ENCODE data around the gene GZF1. TPM values are rescaled to one million over a fixed set of nuclear protein-coding genes. Genes with fewer than 3 reads are reported as not detected.
A peak's percentile ranks its signal among the peaks of the same experiment; 100 is the strongest.

Gene GZF1
- total and polyA plus RNA-seq, 8 donors = 11.8 to 18.0 (median 13.5) TPM

- peaks cover 0 to 2% of the 10 kb centered on the region in 2 donors for H3K9me3 ChIP-seq
- DNase-seq (no peak), ATAC-seq (no peak)
- no peak for TF ChIP-seq CTCF (IDR thresholded peaks at IDR 0.05)
- no peak overlapping the region for H3K27ac ChIP-seq
- H3K36me3 ChIP-seq = no peaks in the 10 kb centered on the region
- no peaks in the 10 kb centered on the region for H3K4me1 ChIP-seq
- intact Hi-C loops (cut with DNase I) = no loop called here
- H3K27me3 ChIP-seq = no peaks in the 10 kb centered on the region
- H3K4me3 ChIP-seq = no peak overlapping the region
Measured at GRCh38 chr20:23316626-23317025, 45.4 kb upstream of the GZF1 start.

DNA sequence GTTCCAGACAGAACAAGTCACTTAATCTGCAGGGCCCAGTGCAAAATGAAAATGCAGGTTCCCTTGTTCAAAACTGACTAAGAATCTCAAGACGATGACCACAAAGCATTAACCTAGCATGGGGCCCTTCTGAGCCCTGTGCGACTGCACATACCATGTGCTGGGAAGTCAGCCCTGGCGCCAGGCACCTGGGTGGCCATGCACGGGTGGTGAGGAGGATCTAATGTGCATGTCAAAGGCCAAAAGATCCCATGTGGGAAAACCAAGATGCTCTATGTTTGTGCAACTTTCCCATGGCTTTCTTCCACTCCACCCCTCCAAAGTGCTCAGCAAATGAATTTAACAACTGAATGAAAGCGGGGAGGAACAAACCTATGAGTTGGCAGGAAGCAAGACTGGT lies 44.9 kb upstream of the GZF1 start:
- H3K27me3 ChIP-seq = no peaks in the 10 kb centered on the region
- H3K36me3 ChIP-seq = no peaks in the 10 kb centered on the region
- H3K9me3 ChIP-seq = peaks cover 0 to 2% of the 10 kb centered on the region in 2 donors
- H3K27ac ChIP-seq = no peak overlapping the region
- ATAC-seq = no peak
- TF ChIP-seq CTCF (IDR thresholded peaks at IDR 0.05) = no peak
- intact Hi-C loops (cut with DNase I) = no loop called here
- DNase-seq = no peak
- no peaks in the 10 kb centered on the region for H3K4me1 ChIP-seq
- H3K4me3 ChIP-seq = no peak overlapping the region

- ATAC-seq = no peak
- Histone ChIP-seq H3K4me1 (no peaks in the 10 kb centered on the region), H3K27ac (no peak overlapping the region), H3K27me3 (no peaks in the 10 kb centered on the region), H3K4me3 (no peak overlapping the region), H3K36me3 (no peaks in the 10 kb centered on the region), H3K9me3 (peaks cover 0 to 2% of the 10 kb centered on the region in 2 donors)
- intact Hi-C loops (cut with DNase I) = no loop called here
- no peak for TF ChIP-seq CTCF (IDR thresholded peaks at IDR 0.05)
- no peak for DNase-seq
Measured at GRCh38 chr20:23318347-23318746, 43.6 kb upstream of the GZF1 start.

DNA sequence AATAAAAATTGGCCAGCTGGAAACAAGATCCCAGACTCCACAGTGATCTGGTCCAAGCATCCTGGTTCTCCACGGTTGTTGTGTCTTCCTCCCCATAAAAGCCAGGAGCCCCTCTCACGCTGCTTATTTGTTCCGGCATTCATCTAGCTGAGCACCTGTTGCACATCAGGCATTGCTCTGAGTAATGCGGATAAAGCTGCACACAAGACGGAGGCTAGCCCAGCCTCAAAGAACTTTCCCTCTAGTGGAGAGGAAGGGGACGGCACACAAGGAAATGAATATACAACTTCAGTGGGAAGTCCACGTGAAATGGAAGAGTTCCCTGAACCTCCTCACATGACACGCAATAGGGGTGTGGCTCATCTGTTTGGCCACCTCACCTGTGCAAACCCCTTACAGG lies 41.7 kb upstream of the GZF1 start:
- Histone ChIP-seq H3K27me3 (no peaks in the 10 kb centered on the region), H3K9me3 (peaks cover 0 to 2% of the 10 kb centered on the region in 2 donors), H3K36me3 (no peaks in the 10 kb centered on the region), H3K4me3 (no peak overlapping the region), H3K4me1 (no peaks in the 10 kb centered on the region), H3K27ac (no peak overlapping the region)
- ATAC-seq (no peak), DNase-seq (no peak)
- intact Hi-C loops (cut with DNase I) = no loop called here
- peak; percentile 13 to 31 for TF ChIP-seq CTCF (IDR thresholded peaks at IDR 0.05)

DNA sequence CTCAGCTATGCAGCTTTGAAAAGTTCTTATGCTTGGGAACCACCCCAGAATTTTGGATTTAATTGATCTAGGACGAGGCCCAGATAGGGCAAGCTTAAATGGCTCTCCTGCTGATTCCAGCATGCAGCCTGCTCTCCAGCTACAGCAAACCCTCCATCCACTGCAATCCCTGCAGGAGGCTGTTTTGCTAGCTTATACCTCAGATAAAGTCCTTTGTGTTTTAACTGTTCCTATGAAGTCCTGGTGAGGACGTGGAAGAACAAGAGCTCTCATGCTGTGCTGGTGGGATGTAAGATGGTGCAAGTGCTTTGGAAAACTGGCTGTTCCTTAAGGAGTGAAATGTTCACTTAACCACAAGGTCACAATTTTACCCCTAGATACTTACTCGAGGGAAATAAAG lies 36.9 kb upstream of the GZF1 start:
- no peak overlapping the region for H3K4me3 ChIP-seq
- DNase-seq (no peak), ATAC-seq (no peak)
- H3K27me3 ChIP-seq = no peaks in the 10 kb centered on the region
- no peak for TF ChIP-seq CTCF (IDR thresholded peaks at IDR 0.05)
- no peak overlapping the region for H3K27ac ChIP-seq
- intact Hi-C loops (cut with DNase I) = no loop called here
- H3K4me1 ChIP-seq = no peaks in the 10 kb centered on the region
- H3K9me3 ChIP-seq = peaks cover 0 to 2% of the 10 kb centered on the region in 2 donors
- no peaks in the 10 kb centered on the region for H3K36me3 ChIP-seq

Measured in left lung (tissue), 10 donors.